ENCODE data around the gene USP24. TPM values are rescaled to one million over a fixed set of nuclear protein-coding genes. Genes with fewer than 3 reads are reported as not detected.

USP24 gene
- polyA plus RNA-seq, 1 experiment: 20.9 TPM

DNA sequence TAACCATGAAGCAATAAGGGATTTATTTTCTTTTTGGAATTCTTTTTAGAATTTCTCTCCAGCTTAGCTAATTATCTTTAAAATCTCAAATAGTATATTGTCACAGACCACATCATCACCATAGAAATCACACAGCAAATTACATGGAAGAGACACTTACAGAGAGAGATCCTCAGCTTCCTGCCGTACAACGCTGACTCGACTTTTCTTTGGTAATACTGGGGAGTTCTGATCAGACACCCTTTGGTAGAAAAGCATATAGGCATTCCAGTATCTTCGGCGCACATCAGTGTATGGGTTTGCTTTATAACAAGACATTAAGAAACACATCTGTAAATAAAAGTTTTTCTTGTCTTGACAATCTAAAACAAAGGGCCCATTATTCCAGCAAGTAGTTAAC lies 120.1 kb downstream of the USP24 start:
- H3K27ac ChIP-seq (ENCODE audit: low read depth, low read length): no peak overlapping the region
- no peak for DNase-seq (ENCODE audit: low read depth, low spot score)
- POLR2A ChIA-PET: no interaction called here
- no peak overlapping the region for H3K4me3 ChIP-seq (ENCODE audit: low read depth, low read length)
- H3K9me3 ChIP-seq (ENCODE audit: control insufficient read depth, insufficient read depth, low read length): no peaks in the 10 kb centered on the region
- no peaks in the 10 kb centered on the region for H3K27me3 ChIP-seq (ENCODE audit: control insufficient read depth, insufficient read depth, low read length)
- CTCF ChIA-PET: no interaction called here
- TF ChIP-seq, protein P1, sequence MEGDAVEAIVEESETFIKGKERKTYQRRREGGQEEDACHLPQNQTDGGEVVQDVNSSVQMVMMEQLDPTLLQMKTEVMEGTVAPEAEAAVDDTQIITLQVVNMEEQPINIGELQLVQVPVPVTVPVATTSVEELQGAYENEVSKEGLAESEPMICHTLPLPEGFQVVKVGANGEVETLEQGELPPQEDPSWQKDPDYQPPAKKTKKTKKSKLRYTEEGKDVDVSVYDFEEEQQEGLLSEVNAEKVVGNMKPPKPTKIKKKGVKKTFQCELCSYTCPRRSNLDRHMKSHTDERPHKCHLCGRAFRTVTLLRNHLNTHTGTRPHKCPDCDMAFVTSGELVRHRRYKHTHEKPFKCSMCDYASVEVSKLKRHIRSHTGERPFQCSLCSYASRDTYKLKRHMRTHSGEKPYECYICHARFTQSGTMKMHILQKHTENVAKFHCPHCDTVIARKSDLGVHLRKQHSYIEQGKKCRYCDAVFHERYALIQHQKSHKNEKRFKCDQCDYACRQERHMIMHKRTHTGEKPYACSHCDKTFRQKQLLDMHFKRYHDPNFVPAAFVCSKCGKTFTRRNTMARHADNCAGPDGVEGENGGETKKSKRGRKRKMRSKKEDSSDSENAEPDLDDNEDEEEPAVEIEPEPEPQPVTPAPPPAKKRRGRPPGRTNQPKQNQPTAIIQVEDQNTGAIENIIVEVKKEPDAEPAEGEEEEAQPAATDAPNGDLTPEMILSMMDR (IDR thresholded peaks at IDR 0.05; ENCODE audit: low read depth, low read length): no peak

DNA sequence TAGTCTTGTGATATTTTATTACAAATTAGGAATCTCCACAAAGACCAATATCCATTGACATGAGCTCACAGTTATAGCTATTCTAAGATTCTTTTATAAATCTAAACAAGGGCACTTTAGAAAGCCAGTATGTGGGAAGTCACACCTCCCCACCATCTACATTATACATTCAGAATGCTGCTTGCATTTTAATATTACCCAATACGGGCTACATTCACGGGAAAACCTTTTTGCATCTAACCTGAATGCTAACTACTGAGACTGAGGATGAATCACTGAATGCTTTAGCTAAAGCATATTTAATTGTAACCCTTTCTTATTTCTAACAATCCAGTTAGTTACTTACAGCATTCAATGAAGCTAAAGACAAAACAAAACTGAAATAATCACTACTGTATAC lies 122.7 kb downstream of the USP24 start:
- Histone ChIP-seq H3K4me3 (ENCODE audit: low read depth, low read length) (no peak overlapping the region), H3K27me3 (ENCODE audit: control insufficient read depth, insufficient read depth, low read length) (no peaks in the 10 kb centered on the region), H3K27ac (ENCODE audit: low read depth, low read length) (no peak overlapping the region), H3K9me3 (ENCODE audit: control insufficient read depth, insufficient read depth, low read length) (no peaks in the 10 kb centered on the region)
- POLR2A ChIA-PET: no interaction called here
- TF ChIP-seq, protein P1 (IDR thresholded peaks at IDR 0.05; ENCODE audit: low read depth, low read length): no peak
- no peak for DNase-seq (ENCODE audit: low read depth, low spot score)
- CTCF ChIA-PET: interaction anchor here (1.1 to 1.4 kb wide), 4 partner anchors 11 to 148 kb away, joined by 3 to 7 read pairs (median 4); no protein-coding TSS in a partner anchor

DNA sequence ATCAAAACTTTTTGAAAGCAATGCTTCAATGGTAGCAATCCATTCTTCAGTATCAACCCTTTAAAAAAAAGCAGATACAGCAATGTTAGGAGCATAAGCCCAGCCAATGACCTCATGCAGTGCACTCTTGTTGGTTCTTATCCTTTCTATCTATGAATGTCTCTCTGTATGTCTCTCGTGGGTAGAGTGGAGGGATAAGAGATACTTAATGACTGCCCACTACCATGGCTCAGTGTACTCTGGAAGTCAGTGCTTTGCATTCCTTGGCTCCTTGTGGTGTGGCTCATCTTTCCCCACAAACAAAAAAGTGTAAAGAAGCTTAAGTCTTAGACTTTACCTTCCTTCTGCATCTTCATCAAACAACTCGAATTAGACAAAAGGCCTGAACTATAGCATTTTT lies 125.5 kb downstream of the USP24 start:
- CTCF ChIA-PET: no interaction called here
- no peak overlapping the region for H3K4me3 ChIP-seq (ENCODE audit: low read depth, low read length)
- no peaks in the 10 kb centered on the region for H3K9me3 ChIP-seq (ENCODE audit: control insufficient read depth, insufficient read depth, low read length)
- no peak for DNase-seq (ENCODE audit: low read depth, low spot score)
- TF ChIP-seq, protein P1 (IDR thresholded peaks at IDR 0.05; ENCODE audit: low read depth, low read length): no peak
- no peaks in the 10 kb centered on the region for H3K27me3 ChIP-seq (ENCODE audit: control insufficient read depth, insufficient read depth, low read length)
- POLR2A ChIA-PET: no interaction called here
- no peak overlapping the region for H3K27ac ChIP-seq (ENCODE audit: low read depth, low read length)

DNA sequence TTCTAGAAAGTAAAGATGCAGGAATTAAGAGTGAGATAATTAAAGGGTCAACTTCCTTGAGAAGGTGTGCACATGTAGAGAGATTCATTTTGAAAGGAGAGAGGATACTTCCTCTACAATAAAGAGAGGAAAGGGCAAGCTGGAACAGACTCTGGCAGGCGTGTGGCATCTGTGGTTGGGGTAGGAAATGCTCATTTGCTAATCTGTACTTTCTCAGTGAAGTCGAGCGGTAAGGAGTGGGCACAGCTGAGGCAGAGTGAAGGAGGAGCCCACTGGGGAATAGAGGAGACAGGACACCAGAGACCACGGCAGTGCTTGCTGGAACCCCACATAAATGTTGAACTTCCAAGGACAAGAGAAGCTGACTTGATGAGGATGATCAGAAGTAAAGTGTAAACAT lies 126.8 kb downstream of the USP24 start:
- TF ChIP-seq, protein P1 (IDR thresholded peaks at IDR 0.05; ENCODE audit: low read depth, low read length): no peak
- no peak for DNase-seq (ENCODE audit: low read depth, low spot score)
- H3K4me3 ChIP-seq (ENCODE audit: low read depth, low read length): no peak overlapping the region
- ChIA-PET CTCF (no interaction called here), POLR2A (no interaction called here)
- no peak overlapping the region for H3K27ac ChIP-seq (ENCODE audit: low read depth, low read length)
- H3K9me3 ChIP-seq (ENCODE audit: control insufficient read depth, insufficient read depth, low read length): no peaks in the 10 kb centered on the region
- no peaks in the 10 kb centered on the region for H3K27me3 ChIP-seq (ENCODE audit: control insufficient read depth, insufficient read depth, low read length)

DNA sequence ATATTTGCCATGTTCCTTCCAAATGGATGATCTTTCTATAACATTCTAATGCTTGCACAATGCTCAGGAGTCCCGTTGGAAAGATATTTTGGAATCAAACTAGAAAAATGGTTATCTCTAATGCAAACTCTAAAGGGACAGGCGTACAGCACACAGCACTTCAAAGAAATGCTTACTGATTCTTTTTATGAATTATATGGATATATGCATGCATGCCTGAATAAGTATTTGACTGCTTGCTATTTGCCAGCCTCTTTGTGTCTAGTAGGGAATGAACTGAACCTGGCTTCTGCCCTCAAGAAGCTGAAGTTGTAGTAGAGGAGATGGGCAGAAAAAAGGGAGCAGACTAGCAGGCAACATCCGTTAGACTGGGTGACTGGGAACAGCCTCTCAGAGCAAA lies 127.7 kb downstream of the USP24 start:
- ChIA-PET CTCF (no interaction called here), POLR2A (no interaction called here)
- DNase-seq (ENCODE audit: low read depth, low spot score): no peak
- Histone ChIP-seq H3K27ac (ENCODE audit: low read depth, low read length) (no peak overlapping the region), H3K27me3 (ENCODE audit: control insufficient read depth, insufficient read depth, low read length) (no peaks in the 10 kb centered on the region), H3K9me3 (ENCODE audit: control insufficient read depth, insufficient read depth, low read length) (no peaks in the 10 kb centered on the region), H3K4me3 (ENCODE audit: low read depth, low read length) (no peak overlapping the region)
- TF ChIP-seq, protein P1 (IDR thresholded peaks at IDR 0.05; ENCODE audit: low read depth, low read length): no peak
